SK-N-SH (cell line): ENCODE data around the gene BSPH1.

Experiments
- EP300 ChIP-seq, 2 experiments: IDR thresholded peaks; 2 replicates each; pipeline versions ENCODE4 v1.4.0 to v1.6.1; 2012; ENCODE audit warnings: borderline replicate concordance in 1 of 2, low read depth in 1 of 2, low read length in 1 of 2
- EZH2phosphoT487 ChIP-seq: fragments of 200-600 bp; sonication (generic); IDR thresholded peaks from 2 replicates; pipeline ENCODE4 v1.6.1; 2017; ENCODE audit warnings: low read depth, mixed run types, mild to moderate bottlenecking, antibody characterized with exemption, moderate library complexity, borderline replicate concordance
- FOXJ3 ChIP-seq: sonication (generic); formaldehyde crosslinking; IDR thresholded peaks from 2 replicates; pipeline ENCODE4 v1.5.1; 2020; ENCODE audit warnings: mild to moderate bottlenecking, missing genetic modification reagents
- RAD21 ChIP-seq: IDR thresholded peaks from 2 replicates; pipeline ENCODE4 v1.6.1; 2012; ENCODE audit warnings: mild to moderate bottlenecking, low read length
- SIN3A ChIP-seq: IDR thresholded peaks from 2 replicates; pipeline ENCODE4 v1.6.1; 2012; ENCODE audit warnings: low read depth, mild to moderate bottlenecking, low read length, moderate library complexity, borderline replicate concordance
- SMC3 ChIP-seq: IDR thresholded peaks from 2 replicates; pipeline ENCODE4 v1.6.1; 2012; ENCODE audit warnings: low read depth, low read length, improper control_type of control experiment
- TAF1 ChIP-seq: IDR thresholded peaks from 2 replicates; pipeline ENCODE4 v1.6.1; 2012; ENCODE audit warnings: low read depth, mild to moderate bottlenecking, low read length, moderate library complexity, borderline replicate concordance
- YY1 ChIP-seq: IDR thresholded peaks from 2 replicates; pipeline ENCODE4 v1.4.0; 2012; ENCODE audit warnings: low read depth, mild to moderate bottlenecking
- TF ChIP-seq, protein P1 (sequence below): fragments of 200-600 bp; sonication (generic); IDR thresholded peaks from 2 replicates; pipeline ENCODE4 v1.6.1; 2017; ENCODE audit warnings: antibody characterized with exemption, mild to moderate bottlenecking, moderate library complexity
- TF ChIP-seq, protein P2 (sequence below): IDR thresholded peaks from 2 replicates; pipeline ENCODE4 v1.6.1; 2012; ENCODE audit warnings: mild to moderate bottlenecking, low read depth, low read length, moderate library complexity
- TF ChIP-seq, protein P3 (sequence below): IDR thresholded peaks from 2 replicates; pipeline ENCODE4 v1.4.0; 2012; ENCODE audit warnings: low read depth, borderline replicate concordance
- TF ChIP-seq, protein P4 (sequence below): fragments of 150-350 bp; IDR thresholded peaks from 2 replicates; pipeline ENCODE4 v1.6.1; 2016; ENCODE audit warnings: mild to moderate bottlenecking, low read depth, low read length

DNA sequence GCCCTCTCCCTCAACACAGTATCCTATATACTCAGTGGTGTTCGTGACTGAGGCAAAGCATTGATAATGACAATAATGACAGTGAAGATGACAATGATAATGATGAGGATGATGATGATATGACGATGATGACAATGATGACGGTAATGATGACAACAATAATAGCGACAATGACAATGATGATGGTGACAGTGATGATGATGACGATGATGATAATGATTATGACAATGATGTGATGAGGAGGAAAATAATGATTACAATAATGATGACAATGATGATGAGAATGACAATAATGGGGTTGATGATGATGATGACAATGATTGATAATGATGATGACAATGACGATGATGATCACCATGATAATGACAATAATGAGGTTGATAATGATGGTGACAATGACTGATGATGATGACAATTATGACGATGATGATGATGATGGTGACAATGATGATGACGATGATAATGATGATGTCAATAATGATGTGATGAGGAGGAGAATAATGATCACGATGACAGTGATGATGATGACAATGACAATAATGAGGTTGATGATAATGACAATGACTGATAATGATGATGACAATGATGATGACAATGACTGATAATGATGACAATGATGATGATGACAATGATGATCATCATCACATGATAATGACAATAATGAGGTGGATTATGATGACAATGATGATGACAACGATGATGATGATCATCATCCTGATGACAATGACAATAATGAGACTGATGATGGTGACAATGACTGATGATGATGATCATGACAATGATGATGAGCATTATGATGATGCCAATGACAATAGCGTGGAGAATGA is 19.2 kb upstream of the BSPH1 start:
- TF ChIP-seq, protein P1, sequence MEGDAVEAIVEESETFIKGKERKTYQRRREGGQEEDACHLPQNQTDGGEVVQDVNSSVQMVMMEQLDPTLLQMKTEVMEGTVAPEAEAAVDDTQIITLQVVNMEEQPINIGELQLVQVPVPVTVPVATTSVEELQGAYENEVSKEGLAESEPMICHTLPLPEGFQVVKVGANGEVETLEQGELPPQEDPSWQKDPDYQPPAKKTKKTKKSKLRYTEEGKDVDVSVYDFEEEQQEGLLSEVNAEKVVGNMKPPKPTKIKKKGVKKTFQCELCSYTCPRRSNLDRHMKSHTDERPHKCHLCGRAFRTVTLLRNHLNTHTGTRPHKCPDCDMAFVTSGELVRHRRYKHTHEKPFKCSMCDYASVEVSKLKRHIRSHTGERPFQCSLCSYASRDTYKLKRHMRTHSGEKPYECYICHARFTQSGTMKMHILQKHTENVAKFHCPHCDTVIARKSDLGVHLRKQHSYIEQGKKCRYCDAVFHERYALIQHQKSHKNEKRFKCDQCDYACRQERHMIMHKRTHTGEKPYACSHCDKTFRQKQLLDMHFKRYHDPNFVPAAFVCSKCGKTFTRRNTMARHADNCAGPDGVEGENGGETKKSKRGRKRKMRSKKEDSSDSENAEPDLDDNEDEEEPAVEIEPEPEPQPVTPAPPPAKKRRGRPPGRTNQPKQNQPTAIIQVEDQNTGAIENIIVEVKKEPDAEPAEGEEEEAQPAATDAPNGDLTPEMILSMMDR, result no peak
- no peak for TF ChIP-seq SIN3A
- TF ChIP-seq, protein P2, sequence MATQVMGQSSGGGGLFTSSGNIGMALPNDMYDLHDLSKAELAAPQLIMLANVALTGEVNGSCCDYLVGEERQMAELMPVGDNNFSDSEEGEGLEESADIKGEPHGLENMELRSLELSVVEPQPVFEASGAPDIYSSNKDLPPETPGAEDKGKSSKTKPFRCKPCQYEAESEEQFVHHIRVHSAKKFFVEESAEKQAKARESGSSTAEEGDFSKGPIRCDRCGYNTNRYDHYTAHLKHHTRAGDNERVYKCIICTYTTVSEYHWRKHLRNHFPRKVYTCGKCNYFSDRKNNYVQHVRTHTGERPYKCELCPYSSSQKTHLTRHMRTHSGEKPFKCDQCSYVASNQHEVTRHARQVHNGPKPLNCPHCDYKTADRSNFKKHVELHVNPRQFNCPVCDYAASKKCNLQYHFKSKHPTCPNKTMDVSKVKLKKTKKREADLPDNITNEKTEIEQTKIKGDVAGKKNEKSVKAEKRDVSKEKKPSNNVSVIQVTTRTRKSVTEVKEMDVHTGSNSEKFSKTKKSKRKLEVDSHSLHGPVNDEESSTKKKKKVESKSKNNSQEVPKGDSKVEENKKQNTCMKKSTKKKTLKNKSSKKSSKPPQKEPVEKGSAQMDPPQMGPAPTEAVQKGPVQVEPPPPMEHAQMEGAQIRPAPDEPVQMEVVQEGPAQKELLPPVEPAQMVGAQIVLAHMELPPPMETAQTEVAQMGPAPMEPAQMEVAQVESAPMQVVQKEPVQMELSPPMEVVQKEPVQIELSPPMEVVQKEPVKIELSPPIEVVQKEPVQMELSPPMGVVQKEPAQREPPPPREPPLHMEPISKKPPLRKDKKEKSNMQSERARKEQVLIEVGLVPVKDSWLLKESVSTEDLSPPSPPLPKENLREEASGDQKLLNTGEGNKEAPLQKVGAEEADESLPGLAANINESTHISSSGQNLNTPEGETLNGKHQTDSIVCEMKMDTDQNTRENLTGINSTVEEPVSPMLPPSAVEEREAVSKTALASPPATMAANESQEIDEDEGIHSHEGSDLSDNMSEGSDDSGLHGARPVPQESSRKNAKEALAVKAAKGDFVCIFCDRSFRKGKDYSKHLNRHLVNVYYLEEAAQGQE, result no peak
- no peak for TF ChIP-seq YY1
- TF ChIP-seq, protein P3, sequence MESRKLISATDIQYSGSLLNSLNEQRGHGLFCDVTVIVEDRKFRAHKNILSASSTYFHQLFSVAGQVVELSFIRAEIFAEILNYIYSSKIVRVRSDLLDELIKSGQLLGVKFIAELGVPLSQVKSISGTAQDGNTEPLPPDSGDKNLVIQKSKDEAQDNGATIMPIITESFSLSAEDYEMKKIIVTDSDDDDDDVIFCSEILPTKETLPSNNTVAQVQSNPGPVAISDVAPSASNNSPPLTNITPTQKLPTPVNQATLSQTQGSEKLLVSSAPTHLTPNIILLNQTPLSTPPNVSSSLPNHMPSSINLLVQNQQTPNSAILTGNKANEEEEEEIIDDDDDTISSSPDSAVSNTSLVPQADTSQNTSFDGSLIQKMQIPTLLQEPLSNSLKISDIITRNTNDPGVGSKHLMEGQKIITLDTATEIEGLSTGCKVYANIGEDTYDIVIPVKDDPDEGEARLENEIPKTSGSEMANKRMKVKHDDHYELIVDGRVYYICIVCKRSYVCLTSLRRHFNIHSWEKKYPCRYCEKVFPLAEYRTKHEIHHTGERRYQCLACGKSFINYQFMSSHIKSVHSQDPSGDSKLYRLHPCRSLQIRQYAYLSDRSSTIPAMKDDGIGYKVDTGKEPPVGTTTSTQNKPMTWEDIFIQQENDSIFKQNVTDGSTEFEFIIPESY, result no peak
- TF ChIP-seq RAD21, result no peak
- TF ChIP-seq, protein P4, sequence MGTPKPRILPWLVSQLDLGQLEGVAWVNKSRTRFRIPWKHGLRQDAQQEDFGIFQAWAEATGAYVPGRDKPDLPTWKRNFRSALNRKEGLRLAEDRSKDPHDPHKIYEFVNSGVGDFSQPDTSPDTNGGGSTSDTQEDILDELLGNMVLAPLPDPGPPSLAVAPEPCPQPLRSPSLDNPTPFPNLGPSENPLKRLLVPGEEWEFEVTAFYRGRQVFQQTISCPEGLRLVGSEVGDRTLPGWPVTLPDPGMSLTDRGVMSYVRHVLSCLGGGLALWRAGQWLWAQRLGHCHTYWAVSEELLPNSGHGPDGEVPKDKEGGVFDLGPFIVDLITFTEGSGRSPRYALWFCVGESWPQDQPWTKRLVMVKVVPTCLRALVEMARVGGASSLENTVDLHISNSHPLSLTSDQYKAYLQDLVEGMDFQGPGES, result no peak
- no peak for TF ChIP-seq SMC3
- no peak for TF ChIP-seq TAF1
- no peak for TF ChIP-seq FOXJ3 (CRISPR knock-in tag)
- no peak for TF ChIP-seq EP300 (IDR thresholded peaks at IDR 0.05; ENCODE audit: borderline replicate concordance in 1 of 2, low read depth in 1 of 2, low read length in 1 of 2)
- TF ChIP-seq EZH2phosphoT487, result no peak
